PC-9 (cell line): ENCODE results near the gene MEAK7.

ENCODE experiments used
- EZH2 ChIP-seq: fragments of 200-600 bp; sonication (generic); IDR thresholded peaks from 2 replicates; pipeline ENCODE4 v1.8.0; 2017; ENCODE audit warnings: antibody characterized with exemption, low read depth
- TF ChIP-seq, protein P1 (sequence below): fragments of 200-600 bp; sonication (generic); conservative IDR thresholded peaks from 2 replicates; pipeline ENCODE4 v1.6.1; 2017; ENCODE audit warnings: mixed run types, antibody characterized with exemption, mild to moderate bottlenecking, moderate library complexity

DNA sequence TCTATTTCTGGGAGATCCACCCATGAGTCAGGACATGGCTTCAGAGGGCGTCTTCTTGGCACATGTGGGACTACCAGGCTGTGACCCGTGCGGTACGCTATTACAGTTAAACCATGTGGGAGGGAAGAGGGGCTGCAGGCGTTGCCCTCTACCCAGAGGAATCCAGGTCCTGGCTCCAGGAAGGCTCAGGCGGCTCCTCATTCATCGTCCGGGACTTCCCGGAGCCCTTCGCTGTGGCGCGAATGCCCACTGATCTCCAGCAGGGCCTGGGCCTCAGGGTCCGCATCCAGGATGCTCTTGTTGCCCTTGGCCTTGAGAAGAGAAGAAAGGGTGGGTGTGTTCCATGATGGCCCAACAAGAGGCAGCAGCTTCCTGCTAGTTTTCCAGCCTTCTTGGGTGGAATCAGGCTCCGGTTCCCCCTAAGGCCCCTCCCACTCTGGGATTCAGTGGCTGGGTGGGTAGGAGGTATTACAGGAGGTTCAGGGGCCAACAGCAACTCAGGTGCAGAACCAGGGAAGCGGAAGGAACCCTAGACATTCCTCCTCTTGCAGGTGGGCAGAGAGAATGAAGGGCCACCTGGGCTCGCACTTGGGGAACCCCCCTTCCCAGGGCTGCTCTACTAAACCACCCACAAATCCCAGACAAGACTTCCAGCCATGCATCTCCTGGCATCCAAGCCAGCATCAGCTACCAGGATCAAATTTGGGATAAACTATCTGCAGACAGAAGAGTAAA is 24.6 kb downstream of the MEAK7 start:
- TF ChIP-seq EZH2: no peak
- TF ChIP-seq, protein P1, sequence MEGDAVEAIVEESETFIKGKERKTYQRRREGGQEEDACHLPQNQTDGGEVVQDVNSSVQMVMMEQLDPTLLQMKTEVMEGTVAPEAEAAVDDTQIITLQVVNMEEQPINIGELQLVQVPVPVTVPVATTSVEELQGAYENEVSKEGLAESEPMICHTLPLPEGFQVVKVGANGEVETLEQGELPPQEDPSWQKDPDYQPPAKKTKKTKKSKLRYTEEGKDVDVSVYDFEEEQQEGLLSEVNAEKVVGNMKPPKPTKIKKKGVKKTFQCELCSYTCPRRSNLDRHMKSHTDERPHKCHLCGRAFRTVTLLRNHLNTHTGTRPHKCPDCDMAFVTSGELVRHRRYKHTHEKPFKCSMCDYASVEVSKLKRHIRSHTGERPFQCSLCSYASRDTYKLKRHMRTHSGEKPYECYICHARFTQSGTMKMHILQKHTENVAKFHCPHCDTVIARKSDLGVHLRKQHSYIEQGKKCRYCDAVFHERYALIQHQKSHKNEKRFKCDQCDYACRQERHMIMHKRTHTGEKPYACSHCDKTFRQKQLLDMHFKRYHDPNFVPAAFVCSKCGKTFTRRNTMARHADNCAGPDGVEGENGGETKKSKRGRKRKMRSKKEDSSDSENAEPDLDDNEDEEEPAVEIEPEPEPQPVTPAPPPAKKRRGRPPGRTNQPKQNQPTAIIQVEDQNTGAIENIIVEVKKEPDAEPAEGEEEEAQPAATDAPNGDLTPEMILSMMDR: no peak
